Midbrain (tissue), 1 donor: Measurements from ENCODE around the gene ZNF248.
"Not testable (repeated sequence)": the region's sequence is repeated elsewhere in the genome, so short reads cannot be mapped to it uniquely, and the experiment has no call there.

Experiments
- DNase-seq: peaks from one replicate; lab custom pipeline; 2025; lab: John Stamatoyannopoulos, UW

The ZNF248 gene

GRCh38 chr10:37857287-37858211 is at the start of gene ZNF248:
ZNF248 (minus strand) TSS chr10:37857610; CDS start chr10:37856310, 1,300 bp downstream.
- peak; percentile 99 for DNase-seq

GRCh38 chr10:37906382-37906781 is 49.0 kb upstream of the ZNF248 start:
- DNase-seq, result no peak

- DNase-seq, result no peak
Observed at GRCh38 chr10:37896436-37896835, 39.0 kb upstream of the ZNF248 start.

GRCh38 chr10:37895674-37896073 is 38.3 kb upstream of the ZNF248 start:
- no peak for DNase-seq

GRCh38 chr10:37885850-37886249 is 28.4 kb upstream of the ZNF248 start:
- no peak for DNase-seq

- DNase-seq, result no peak
Observed at GRCh38 chr10:37872955-37873354, 15.5 kb upstream of the ZNF248 start.

GRCh38 chr10:37872283-37872682 is 14.9 kb upstream of the ZNF248 start:
- DNase-seq, result no peak

- DNase-seq, result no peak
Observed at GRCh38 chr10:37871568-37872251, 14.3 kb upstream of the ZNF248 start.

GRCh38 chr10:37871143-37871542 is 13.7 kb upstream of the ZNF248 start:
- no peak for DNase-seq

- DNase-seq, result no peak
Observed at GRCh38 chr10:37868796-37869195, 11.4 kb upstream of the ZNF248 start.

- DNase-seq, result no peak
Observed at GRCh38 chr10:37865957-37866803, 8.8 kb upstream of the ZNF248 start.

- no peak for DNase-seq
Observed at GRCh38 chr10:37865264-37865663, 7.9 kb upstream of the ZNF248 start.

GRCh38 chr10:37860494-37861190 is 3.2 kb upstream of the ZNF248 start:
- no peak for DNase-seq

GRCh38 chr10:37859270-37859669 is 1.9 kb upstream of the ZNF248 start:
- not testable (repeated sequence) for DNase-seq

- DNase-seq, result peak; percentile 46
Observed at GRCh38 chr10:37856881-37857286, 526 bp downstream of the ZNF248 start.

- DNase-seq, result no peak
Observed at GRCh38 chr10:37855636-37856035, 1.8 kb downstream of the ZNF248 start.

- no peak for DNase-seq
Observed at GRCh38 chr10:37854626-37855025, 2.8 kb downstream of the ZNF248 start.

GRCh38 chr10:37844644-37845043 is 12.8 kb downstream of the ZNF248 start:
- DNase-seq, result no peak

- DNase-seq, result no peak
Observed at GRCh38 chr10:37839243-37839642, 18.2 kb downstream of the ZNF248 start.

- DNase-seq, result no peak
Observed at GRCh38 chr10:37831495-37832333, 25.7 kb downstream of the ZNF248 start.

- no peak for DNase-seq
Observed at GRCh38 chr10:37826806-37827205, 30.6 kb downstream of the ZNF248 start.
